Prostate gland (tissue), 2 donors: Measurements from ENCODE around the gene GPER1. TPM values are rescaled to one million over a fixed set of nuclear protein-coding genes. Genes with fewer than 3 reads are reported as not detected.

Experiments
- DNase-seq: peaks from one replicate; pipeline ENCODE4 v3.0.0-alpha.2; 2019; ENCODE audit warnings: low spot score
- H3K27ac ChIP-seq, 2 donors: fragments of 200-600 bp; sonication (generic); 2 replicates each; pipeline ENCODE4 v1.5.1; 2017 to 2019
- H3K27me3 ChIP-seq: fragments of 200-600 bp; sonication (generic); replicated peaks from 2 replicates; pipeline ENCODE4 v1.5.1; 2019; ENCODE audit not compliant: insufficient read depth
- H3K36me3 ChIP-seq, 2 donors: fragments of 200-600 bp; sonication (generic); 1 replicate in 1 of 2; 2 replicates in 1 of 2; pipeline versions ENCODE4 v1.5.1 to v1.8.1; 2017 to 2019
- H3K4me1 ChIP-seq: fragments of 200-600 bp; sonication (generic); replicated peaks from 2 replicates; pipeline ENCODE4 v1.5.1; 2019
- H3K4me3 ChIP-seq, 2 donors: fragments of 200-600 bp; sonication (generic); 2 replicates each; pipeline ENCODE4 v1.5.1; 2017 to 2019
- H3K9me3 ChIP-seq: fragments of 200-600 bp; sonication (generic); 2 replicates; pipeline ENCODE4 v1.5.1; 2017
- POLR2A ChIP-seq: fragments of 450-650 bp; IDR thresholded peaks from one replicate; pipeline ENCODE4 v1.6.1; 2016; ENCODE audit warnings: antibody characterized with exemption, mild to moderate bottlenecking
- POLR2AphosphoS5 ChIP-seq: sonication (generic); formaldehyde crosslinking; IDR thresholded peaks from one replicate; pipeline ENCODE4 v1.6.1; 2017; ENCODE audit warnings: antibody characterized with exemption
- WGBS: methylation state at CpG from one replicate; pipeline ENCODE4 v1.1.5; 2018; 5-methylcytosine and 5-hydroxymethylcytosine counted together
- intact Hi-C: fragments of 100-400 bp; cut with DNase I; formaldehyde crosslinking; loops from one replicate; pipeline ENCODE4 v1.14.2; 2022
- total RNA-seq, 2 donors: library from RNA; depleted of rRNA; stranded (reverse); fragments of >200 nt; gene quantifications; one replicate each; pipeline ENCODE4 v1.1.0, GENCODE V29; 2016
- TF ChIP-seq, protein P1 (sequence below), 4 experiments: fragments of 200-600 bp in 2 of 4; fragments of 450-650 bp in 2 of 4; sonication (generic) in 2 of 4; IDR thresholded peaks; 1 replicate in 3 of 4; 2 replicates in 1 of 4; pipeline ENCODE4 v1.5.1; 2016 to 2019; ENCODE audit warnings: antibody characterized with exemption in 4 of 4, mild to moderate bottlenecking in 2 of 4, moderate library complexity in 2 of 4

The GPER1 gene
- total RNA-seq, 2 donors from 2014 or later = 7.4 to 11.5 TPM

DNA sequence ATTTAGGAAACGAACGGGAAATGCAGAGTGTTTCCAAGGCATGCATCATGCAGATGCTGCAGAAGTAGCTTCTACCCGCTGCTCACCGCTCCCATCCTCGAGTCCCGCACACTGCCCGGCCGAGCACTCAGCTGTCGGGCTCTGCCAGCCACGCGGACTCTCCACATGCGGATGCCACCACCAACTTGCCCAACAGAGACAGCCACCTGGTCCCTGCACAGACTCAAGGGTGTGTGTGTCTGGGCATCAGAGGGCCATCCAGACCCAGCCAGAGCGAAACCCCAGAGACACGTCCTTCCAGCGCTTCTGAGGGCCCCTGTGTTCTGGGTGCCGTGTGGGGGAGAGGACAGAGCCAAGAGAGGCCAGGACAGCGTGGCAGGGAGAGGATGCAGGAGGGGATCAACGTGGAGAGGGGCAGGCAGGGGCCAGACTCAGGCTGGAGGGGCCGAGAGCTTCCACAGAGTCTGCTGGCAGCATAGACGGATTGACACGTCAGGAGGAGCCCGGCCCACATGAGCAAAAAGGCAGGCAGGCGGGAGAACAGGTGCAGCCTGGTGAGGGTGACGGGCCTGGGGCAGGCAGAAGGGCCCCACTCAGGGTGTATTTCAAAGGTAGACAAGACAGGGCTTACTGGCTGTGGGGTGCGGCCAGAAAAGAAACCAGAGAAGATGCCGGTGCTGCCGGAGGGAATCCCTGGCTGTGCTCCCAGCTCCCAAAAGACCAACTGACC is 18.3 kb downstream of the GPER1 start:
- H3K9me3 ChIP-seq = no peaks in the 10 kb centered on the region
- no peak for DNase-seq
- intact Hi-C loops = no loop called here
- no peak overlapping the region for H3K27ac ChIP-seq
- H3K27me3 ChIP-seq = no peaks in the 10 kb centered on the region
- no peak for TF ChIP-seq POLR2AphosphoS5
- no peak overlapping the region for H3K4me3 ChIP-seq
- no peaks in the 10 kb centered on the region for H3K4me1 ChIP-seq
- H3K36me3 ChIP-seq = no peaks in the 10 kb centered on the region
- 85% methylated on average over 27 of the region's 27 CpGs for WGBS

DNA sequence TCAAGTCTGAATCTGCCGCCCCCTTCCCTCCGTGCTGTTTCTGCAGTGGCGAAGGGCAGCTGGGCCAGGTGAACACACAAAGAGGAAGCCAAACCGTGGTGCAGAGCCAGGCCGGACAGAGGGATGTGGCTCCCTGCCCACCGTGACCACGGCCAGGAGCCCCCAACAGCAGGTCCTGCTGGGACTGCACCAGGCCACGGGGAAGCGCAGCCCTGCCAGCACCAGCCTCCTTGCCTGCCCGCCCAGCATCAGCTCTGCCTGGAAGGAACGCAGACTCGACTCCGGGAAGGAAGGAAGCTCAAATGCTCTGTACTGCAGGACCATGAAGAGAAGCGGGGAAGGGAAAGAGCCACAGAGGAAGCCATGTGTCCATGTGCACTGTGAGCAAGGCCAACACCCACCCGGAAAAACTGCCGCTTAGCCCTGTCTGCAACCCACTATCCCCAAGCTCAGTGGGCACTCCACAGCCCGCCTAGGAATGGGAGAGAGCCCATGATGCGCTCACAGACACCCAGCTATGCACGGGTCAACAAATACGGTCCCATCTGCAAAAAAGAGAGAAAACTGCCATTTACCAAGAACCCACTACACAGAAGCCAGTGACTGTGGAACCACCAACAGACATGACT is 19.0 kb downstream of the GPER1 start:
- 84% methylated on average over 19 of the region's 20 CpGs for WGBS
- DNase-seq = no peak
- Histone ChIP-seq H3K4me3 (no peak overlapping the region), H3K36me3 (no peaks in the 10 kb centered on the region), H3K27me3 (no peaks in the 10 kb centered on the region), H3K27ac (no peak overlapping the region), H3K9me3 (no peaks in the 10 kb centered on the region), H3K4me1 (no peaks in the 10 kb centered on the region)
- intact Hi-C loops = no loop called here
- TF ChIP-seq POLR2A (no peak), POLR2AphosphoS5 (no peak)
- TF ChIP-seq, protein P1, sequence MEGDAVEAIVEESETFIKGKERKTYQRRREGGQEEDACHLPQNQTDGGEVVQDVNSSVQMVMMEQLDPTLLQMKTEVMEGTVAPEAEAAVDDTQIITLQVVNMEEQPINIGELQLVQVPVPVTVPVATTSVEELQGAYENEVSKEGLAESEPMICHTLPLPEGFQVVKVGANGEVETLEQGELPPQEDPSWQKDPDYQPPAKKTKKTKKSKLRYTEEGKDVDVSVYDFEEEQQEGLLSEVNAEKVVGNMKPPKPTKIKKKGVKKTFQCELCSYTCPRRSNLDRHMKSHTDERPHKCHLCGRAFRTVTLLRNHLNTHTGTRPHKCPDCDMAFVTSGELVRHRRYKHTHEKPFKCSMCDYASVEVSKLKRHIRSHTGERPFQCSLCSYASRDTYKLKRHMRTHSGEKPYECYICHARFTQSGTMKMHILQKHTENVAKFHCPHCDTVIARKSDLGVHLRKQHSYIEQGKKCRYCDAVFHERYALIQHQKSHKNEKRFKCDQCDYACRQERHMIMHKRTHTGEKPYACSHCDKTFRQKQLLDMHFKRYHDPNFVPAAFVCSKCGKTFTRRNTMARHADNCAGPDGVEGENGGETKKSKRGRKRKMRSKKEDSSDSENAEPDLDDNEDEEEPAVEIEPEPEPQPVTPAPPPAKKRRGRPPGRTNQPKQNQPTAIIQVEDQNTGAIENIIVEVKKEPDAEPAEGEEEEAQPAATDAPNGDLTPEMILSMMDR (IDR thresholded peaks at IDR 0.05) = no peak

DNA sequence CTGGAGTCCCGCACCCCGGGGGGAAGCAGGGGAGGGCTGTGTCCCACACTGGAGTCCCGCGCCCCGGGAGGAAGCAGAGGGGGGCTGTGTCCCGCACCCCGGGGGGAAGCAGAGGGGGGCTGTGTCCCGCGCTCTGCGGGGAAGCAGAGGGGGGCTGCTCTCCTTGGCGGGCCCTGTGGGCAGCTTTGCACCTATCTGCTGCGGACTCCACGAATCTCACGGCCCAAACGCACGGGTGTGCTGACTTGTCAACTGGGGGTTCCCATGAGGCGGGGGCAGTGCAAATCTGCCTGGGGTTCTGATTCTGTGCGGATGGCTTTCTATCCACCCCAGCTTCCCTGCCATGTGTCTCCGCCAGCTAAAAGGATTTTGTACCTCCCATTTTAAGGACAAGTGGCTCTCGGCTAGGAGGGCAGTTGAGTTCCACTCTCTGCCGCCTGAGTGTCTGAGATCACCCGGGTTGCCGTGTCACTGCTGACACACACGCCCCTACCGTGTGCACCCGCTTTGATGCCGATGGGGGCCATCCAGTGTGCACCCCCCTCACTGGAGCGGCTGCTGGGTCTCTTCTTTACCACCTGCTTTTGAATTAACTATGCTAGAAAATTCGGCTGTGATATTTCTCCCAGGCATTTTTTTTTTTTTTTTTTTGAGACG is 20.5 kb downstream of the GPER1 start:
- 86% methylated on average over 25 of the region's 30 CpGs for WGBS
- H3K9me3 ChIP-seq = no peaks in the 10 kb centered on the region
- intact Hi-C loops = no loop called here
- no peaks in the 10 kb centered on the region for H3K36me3 ChIP-seq
- H3K4me1 ChIP-seq = no peaks in the 10 kb centered on the region
- H3K27me3 ChIP-seq = no peaks in the 10 kb centered on the region
- no peak overlapping the region for H3K4me3 ChIP-seq
- H3K27ac ChIP-seq = no peak overlapping the region
- TF ChIP-seq, protein P1 (IDR thresholded peaks at IDR 0.05) = no peak
- no peak for TF ChIP-seq POLR2A
- no peak for TF ChIP-seq POLR2AphosphoS5
- DNase-seq = no peak

DNA sequence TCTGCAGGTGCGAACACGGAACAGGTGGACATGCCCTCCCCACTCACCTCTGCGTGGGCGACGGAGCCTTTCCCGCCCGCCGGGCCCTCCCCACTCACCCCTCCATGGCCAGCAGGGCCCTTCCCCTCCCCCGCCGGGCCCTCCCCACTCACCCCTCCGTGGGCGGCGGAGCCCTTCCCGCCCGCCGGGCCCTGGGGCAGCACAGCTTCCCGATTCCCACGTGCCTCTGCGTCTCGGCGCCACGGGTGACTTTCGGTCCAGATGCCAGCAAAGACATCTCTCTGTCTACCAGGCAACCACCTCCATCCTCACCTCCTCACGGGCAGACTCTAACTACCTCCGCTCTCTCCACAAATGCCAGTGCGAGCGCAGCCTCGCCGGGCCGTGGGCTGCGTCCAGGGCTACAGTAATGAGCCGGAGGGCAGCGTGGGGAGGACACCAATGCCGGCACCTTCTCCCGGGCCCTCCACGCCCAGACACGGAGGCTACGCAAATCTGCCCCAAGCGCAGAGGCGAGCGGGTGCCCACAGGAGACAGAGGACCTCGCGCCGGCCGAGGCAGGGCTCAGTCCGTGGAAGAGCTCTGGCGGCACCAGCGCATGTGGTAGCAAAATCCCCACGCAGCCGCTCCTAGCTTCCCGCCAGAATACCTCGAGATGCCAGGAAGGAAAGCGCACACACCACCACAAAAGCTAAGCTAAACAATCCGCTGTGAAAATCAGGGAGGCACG is 21.8 kb downstream of the GPER1 start:
- Histone ChIP-seq H3K27me3 (no peaks in the 10 kb centered on the region), H3K4me1 (no peaks in the 10 kb centered on the region), H3K4me3 (no peak overlapping the region), H3K27ac (no peak overlapping the region), H3K9me3 (no peaks in the 10 kb centered on the region), H3K36me3 (no peaks in the 10 kb centered on the region)
- TF ChIP-seq POLR2AphosphoS5 = no peak
- no peak for TF ChIP-seq POLR2A
- TF ChIP-seq, protein P1 (IDR thresholded peaks at IDR 0.05) = no peak
- no peak for DNase-seq
- 94% methylated on average over 55 of the region's 55 CpGs for WGBS
- intact Hi-C loops = no loop called here

DNA sequence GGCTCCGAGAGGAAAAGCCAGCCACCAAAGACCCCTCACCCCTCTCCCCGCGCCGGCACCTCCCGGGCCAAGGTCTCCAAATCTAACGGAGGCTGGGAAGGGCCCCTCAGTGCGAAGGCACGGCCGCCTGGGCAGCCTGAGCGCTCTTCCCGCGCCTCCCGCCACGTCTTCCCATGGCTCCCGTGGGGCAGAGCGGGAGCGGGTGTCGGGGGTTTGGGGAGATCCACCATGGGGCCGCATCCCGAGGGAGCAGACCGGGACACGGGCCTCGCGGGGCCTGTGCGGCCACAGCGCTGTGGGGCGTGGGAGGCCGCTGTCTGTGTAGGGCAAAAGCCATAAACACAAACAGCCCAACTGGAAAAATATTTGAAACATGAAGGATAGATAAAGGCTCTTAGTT is 22.4 kb downstream of the GPER1 start:
- no peak for DNase-seq
- H3K4me1 ChIP-seq = no peaks in the 10 kb centered on the region
- no peaks in the 10 kb centered on the region for H3K36me3 ChIP-seq
- H3K4me3 ChIP-seq = no peak overlapping the region
- TF ChIP-seq, protein P1 (IDR thresholded peaks at IDR 0.05) = no peak
- no peak for TF ChIP-seq POLR2A
- TF ChIP-seq POLR2AphosphoS5 = no peak
- H3K27ac ChIP-seq = no peak overlapping the region
- 96% methylated on average over 28 of the region's 28 CpGs for WGBS
- no peaks in the 10 kb centered on the region for H3K27me3 ChIP-seq
- intact Hi-C loops = no loop called here
- no peaks in the 10 kb centered on the region for H3K9me3 ChIP-seq
